ENCODE measurements around the gene DDX10.

DDX10 gene

GRCh38 chr11:108664730-108665525, at the start of gene DDX10:
TSS of gene DDX10 (plus strand) at chr11:108665069. CDS start at chr11:108665154, 85 bp downstream.
- Histone ChIP-seq H3K9ac (ENCODE audit: low read length) (peak within 1 kb of the TSS; percentile 58), H3K27me3 (ENCODE audit: control insufficient read depth in 1 of 2, insufficient read depth in 2 of 2, low read length in 2 of 2) (no peaks in the 10 kb centered on the region), H3K27ac (ENCODE audit: low read depth, low read length) (peak within 1 kb of the TSS; percentile 70), H3K36me3 (ENCODE audit: insufficient read depth, low read length) (peaks cover 11% of the 10 kb centered on the region), H3K4me3 (ENCODE audit: low read depth in 1 of 2, low read length in 2 of 2) (peak within 1 kb of the TSS; percentile 84 to 87), H3K4me1 (ENCODE audit: insufficient read depth, low read length) (peaks cover 18% of the 10 kb centered on the region), H3K9me3 (ENCODE audit: low read length) (no peaks in the 10 kb centered on the region)

DNA sequence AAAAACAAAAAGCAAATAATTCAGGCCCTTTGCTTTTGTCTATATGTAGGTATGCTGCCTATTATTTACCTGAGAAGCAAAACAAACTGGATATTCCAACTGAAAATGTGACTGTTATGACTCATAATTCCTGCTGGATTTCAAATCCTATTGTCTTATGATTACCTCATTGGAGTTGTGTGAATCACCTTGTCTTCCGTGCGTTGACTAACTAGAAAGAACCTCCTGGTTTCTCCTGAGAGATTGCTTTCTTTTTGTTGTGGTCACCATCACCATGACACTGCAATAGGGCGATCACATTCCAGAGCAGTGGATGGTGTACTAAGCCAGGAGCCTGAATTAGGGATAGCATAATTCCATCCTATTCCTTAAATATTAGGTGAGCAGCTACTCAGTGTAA, 48.3 kb upstream of the DDX10 start:
- Histone ChIP-seq H3K27ac (ENCODE audit: low read depth, low read length) (no peak overlapping the region), H3K27me3 (ENCODE audit: control insufficient read depth in 1 of 2, insufficient read depth in 2 of 2, low read length in 2 of 2) (no peaks in the 10 kb centered on the region), H3K4me3 (ENCODE audit: low read depth in 1 of 2, low read length in 2 of 2) (no peak overlapping the region), H3K9me3 (ENCODE audit: low read length) (no peaks in the 10 kb centered on the region), H3K9ac (ENCODE audit: low read length) (no peak overlapping the region), H3K4me1 (ENCODE audit: insufficient read depth, low read length) (no peaks in the 10 kb centered on the region), H3K36me3 (ENCODE audit: insufficient read depth, low read length) (no peaks in the 10 kb centered on the region)

DNA sequence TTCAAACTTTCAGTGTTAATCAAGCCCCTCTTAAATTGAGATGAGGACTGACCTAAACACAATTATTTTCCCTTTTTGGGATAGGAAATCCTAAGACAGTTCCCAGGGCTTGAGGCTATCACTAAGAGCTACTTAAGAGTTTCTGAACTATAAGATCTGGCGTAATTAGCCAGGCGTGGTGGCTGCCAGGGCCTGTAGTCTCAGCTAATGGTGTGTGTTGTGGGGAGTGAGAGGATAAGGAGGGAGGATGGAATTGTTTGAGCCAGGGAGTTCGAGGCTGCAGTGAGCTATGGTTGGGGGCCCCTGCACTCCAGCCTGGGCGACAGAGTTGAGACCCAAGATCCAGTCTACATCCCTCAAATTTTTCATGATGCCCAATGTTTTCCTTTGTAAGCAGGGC, 47.8 kb upstream of the DDX10 start:
- Histone ChIP-seq H3K9ac (ENCODE audit: low read length) (no peak overlapping the region), H3K4me1 (ENCODE audit: insufficient read depth, low read length) (no peaks in the 10 kb centered on the region), H3K27me3 (ENCODE audit: control insufficient read depth in 1 of 2, insufficient read depth in 2 of 2, low read length in 2 of 2) (no peaks in the 10 kb centered on the region), H3K36me3 (ENCODE audit: insufficient read depth, low read length) (no peaks in the 10 kb centered on the region), H3K9me3 (ENCODE audit: low read length) (no peaks in the 10 kb centered on the region), H3K27ac (ENCODE audit: low read depth, low read length) (no peak overlapping the region), H3K4me3 (ENCODE audit: low read depth in 1 of 2, low read length in 2 of 2) (no peak overlapping the region)

- H3K27me3 ChIP-seq (ENCODE audit: control insufficient read depth in 1 of 2, insufficient read depth in 2 of 2, low read length in 2 of 2): no peaks in the 10 kb centered on the region
- no peak overlapping the region for H3K4me3 ChIP-seq (ENCODE audit: low read depth in 1 of 2, low read length in 2 of 2)
- H3K9ac ChIP-seq (ENCODE audit: low read length): no peak overlapping the region
- H3K27ac ChIP-seq (ENCODE audit: low read depth, low read length): no peak overlapping the region
- no peaks in the 10 kb centered on the region for H3K4me1 ChIP-seq (ENCODE audit: insufficient read depth, low read length)
- no peaks in the 10 kb centered on the region for H3K36me3 ChIP-seq (ENCODE audit: insufficient read depth, low read length)
- H3K9me3 ChIP-seq (ENCODE audit: low read length): no peaks in the 10 kb centered on the region
These were observed 46.3 kb upstream of the DDX10 start for GRCh38 chr11:108618529-108618928.

DNA sequence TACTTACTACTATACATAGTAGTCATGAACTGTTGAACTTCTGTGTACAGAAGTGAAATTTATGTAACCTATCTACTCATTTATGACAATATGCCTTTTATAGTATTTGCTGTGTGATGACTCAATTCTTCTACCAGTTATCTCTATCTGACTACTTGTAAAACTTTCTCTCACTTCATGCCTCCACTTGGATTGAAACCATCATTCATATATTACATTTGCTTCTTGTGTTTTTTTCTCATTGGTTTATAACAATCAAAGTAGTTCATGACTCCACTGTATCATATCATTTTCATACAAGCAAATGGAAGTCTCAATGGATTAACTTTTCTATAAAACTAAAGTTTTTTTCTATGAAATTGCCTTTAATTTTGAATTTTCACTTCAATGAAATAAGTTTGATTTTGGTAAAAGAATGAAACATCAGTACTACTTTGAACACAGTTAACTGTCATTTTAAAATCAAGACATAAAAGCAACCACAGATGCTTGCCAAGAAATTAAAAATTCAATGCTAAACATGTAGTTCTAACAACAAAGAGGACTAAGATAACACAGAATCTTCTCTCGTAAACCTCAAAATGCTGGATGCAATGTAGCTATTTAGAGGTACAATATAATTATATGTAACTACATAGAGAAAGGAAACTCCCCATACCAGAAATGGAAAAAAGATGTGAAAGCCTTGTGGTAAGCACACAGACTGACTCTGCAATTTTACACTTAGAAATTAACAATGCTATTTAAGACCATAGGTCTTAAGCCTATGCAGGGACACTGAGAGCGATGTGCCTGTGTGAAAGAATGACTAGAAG, 43.7 kb upstream of the DDX10 start:
- Histone ChIP-seq H3K9ac (ENCODE audit: low read length) (no peak overlapping the region), H3K4me3 (ENCODE audit: low read depth in 1 of 2, low read length in 2 of 2) (no peak overlapping the region), H3K9me3 (ENCODE audit: low read length) (no peaks in the 10 kb centered on the region), H3K36me3 (ENCODE audit: insufficient read depth, low read length) (no peaks in the 10 kb centered on the region), H3K27ac (ENCODE audit: low read depth, low read length) (no peak overlapping the region), H3K4me1 (ENCODE audit: insufficient read depth, low read length) (no peaks in the 10 kb centered on the region), H3K27me3 (ENCODE audit: control insufficient read depth in 1 of 2, insufficient read depth in 2 of 2, low read length in 2 of 2) (no peaks in the 10 kb centered on the region)

DNA sequence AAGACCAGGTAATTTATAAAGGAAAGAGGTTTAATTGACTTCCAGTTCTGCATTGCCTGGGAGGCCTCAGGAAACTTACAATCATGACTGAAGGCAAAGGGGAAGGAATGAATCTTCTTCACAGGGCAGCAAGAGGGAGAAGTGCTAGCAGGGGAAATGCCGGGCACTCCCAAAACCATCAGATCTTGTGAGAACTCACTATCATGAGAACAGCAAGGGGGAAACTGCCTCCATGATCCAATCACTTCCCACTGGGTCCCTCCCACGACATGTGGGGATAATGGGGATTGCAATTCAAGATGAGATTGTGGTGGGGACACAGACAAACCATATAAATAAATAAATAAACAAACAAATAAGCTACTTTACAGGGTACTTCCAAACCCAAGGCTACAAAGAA, 42.5 kb upstream of the DDX10 start:
- Histone ChIP-seq H3K27ac (ENCODE audit: low read depth, low read length) (no peak overlapping the region), H3K36me3 (ENCODE audit: insufficient read depth, low read length) (no peaks in the 10 kb centered on the region), H3K9ac (ENCODE audit: low read length) (no peak overlapping the region), H3K9me3 (ENCODE audit: low read length) (no peaks in the 10 kb centered on the region), H3K4me1 (ENCODE audit: insufficient read depth, low read length) (no peaks in the 10 kb centered on the region), H3K27me3 (ENCODE audit: control insufficient read depth in 1 of 2, insufficient read depth in 2 of 2, low read length in 2 of 2) (no peaks in the 10 kb centered on the region), H3K4me3 (ENCODE audit: low read depth in 1 of 2, low read length in 2 of 2) (no peak overlapping the region)

DNA sequence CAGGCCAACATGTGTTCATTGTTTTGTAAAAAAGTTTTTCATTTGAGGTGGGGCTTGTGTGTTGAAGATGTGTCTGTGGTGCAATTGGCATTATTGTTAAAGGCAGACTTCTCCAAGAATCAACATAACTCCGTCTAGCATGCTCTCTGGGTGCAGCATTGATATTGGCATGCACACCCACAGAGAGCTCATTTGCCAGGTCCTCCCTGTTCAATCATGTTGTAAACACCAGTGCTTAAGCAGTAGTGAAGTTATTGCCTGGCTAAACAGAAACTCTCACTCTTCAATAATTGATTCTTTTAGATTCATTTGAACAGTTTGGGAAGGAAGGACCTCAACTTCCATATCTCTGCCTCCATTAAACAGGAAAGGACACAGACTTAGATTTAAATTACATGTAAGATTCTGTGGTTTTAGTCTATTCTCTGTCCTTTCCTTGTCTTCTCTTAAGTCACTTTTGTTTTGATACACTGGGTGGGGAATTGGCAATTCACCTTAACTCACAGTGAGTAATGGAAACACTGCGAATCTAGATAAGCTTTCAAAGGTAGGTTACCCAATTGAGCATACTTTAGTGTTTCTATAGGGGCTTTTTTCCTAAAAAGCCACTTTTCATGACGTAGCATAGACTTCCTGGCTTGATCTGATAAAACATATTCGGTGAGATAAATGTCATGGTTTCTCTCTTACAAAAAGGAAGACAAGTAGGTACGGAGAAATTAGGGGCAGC, 40.5 kb upstream of the DDX10 start:
- no peaks in the 10 kb centered on the region for H3K27me3 ChIP-seq (ENCODE audit: control insufficient read depth in 1 of 2, insufficient read depth in 2 of 2, low read length in 2 of 2)

GRCh38 chr11:108628326-108628725, 36.5 kb upstream of the DDX10 start:
- Histone ChIP-seq H3K27ac (ENCODE audit: low read depth, low read length) (no peak overlapping the region), H3K27me3 (ENCODE audit: control insufficient read depth in 1 of 2, insufficient read depth in 2 of 2, low read length in 2 of 2) (no peaks in the 10 kb centered on the region), H3K9ac (ENCODE audit: low read length) (no peak overlapping the region), H3K4me1 (ENCODE audit: insufficient read depth, low read length) (no peaks in the 10 kb centered on the region), H3K4me3 (ENCODE audit: low read depth in 1 of 2, low read length in 2 of 2) (no peak overlapping the region), H3K36me3 (ENCODE audit: insufficient read depth, low read length) (no peaks in the 10 kb centered on the region), H3K9me3 (ENCODE audit: low read length) (no peaks in the 10 kb centered on the region)

More for the DNA sequence above, 40.5 kb upstream of the DDX10 start:
- no peaks in the 10 kb centered on the region for H3K9me3 ChIP-seq (ENCODE audit: low read length)
- H3K4me1 ChIP-seq (ENCODE audit: insufficient read depth, low read length): no peaks in the 10 kb centered on the region
- no peak overlapping the region for H3K4me3 ChIP-seq (ENCODE audit: low read depth in 1 of 2, low read length in 2 of 2)
- H3K9ac ChIP-seq (ENCODE audit: low read length): no peak overlapping the region
- H3K27ac ChIP-seq (ENCODE audit: low read depth, low read length): no peak overlapping the region
- no peaks in the 10 kb centered on the region for H3K36me3 ChIP-seq (ENCODE audit: insufficient read depth, low read length)

DNA sequence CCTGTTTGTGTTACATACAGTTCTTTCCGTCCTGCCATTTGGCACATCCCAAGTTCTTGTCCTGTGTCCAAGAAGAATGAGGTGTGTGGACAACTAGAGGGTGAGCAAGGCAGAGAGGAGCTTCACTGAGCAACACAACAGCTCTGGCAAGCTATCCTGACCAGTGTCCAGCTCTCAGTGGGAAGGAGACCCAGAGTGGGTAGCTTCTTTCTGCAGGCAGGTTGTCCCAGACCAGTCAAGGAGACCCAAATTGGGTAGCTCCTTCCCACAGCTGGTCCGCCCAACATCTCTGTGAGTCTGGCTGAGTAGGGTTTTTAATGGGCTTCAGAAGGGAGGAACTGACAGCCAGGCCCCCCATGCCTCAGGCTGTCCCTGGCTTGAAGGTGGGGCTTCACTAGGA, 36.1 kb upstream of the DDX10 start:
- Histone ChIP-seq H3K4me3 (ENCODE audit: low read depth in 1 of 2, low read length in 2 of 2) (no peak overlapping the region), H3K27ac (ENCODE audit: low read depth, low read length) (no peak overlapping the region), H3K4me1 (ENCODE audit: insufficient read depth, low read length) (no peaks in the 10 kb centered on the region), H3K9ac (ENCODE audit: low read length) (no peak overlapping the region), H3K36me3 (ENCODE audit: insufficient read depth, low read length) (no peaks in the 10 kb centered on the region), H3K9me3 (ENCODE audit: low read length) (no peaks in the 10 kb centered on the region), H3K27me3 (ENCODE audit: control insufficient read depth in 1 of 2, insufficient read depth in 2 of 2, low read length in 2 of 2) (no peaks in the 10 kb centered on the region)

DNA sequence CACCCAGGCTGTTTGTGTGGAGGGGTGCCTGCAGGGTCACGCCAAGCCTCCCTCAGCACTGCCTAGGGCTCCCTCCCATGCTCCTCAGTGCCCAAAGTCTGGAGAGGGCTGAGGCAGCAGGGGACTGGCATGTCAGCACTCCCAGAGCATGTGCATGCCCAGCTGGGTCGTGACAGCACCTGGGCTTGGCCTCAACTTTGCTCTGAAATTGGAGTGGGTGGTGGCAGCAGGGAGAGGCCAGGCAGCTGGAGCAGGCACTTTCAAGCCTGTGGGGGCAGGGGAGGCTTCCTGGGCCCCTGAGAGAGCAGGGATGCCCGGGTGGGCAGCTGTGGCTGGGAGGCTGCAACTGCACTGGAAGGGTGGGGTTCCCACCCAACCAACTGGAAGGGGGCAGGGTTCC, 35.6 kb upstream of the DDX10 start:
- H3K4me3 ChIP-seq (ENCODE audit: low read depth in 1 of 2, low read length in 2 of 2): no peak overlapping the region
- no peaks in the 10 kb centered on the region for H3K36me3 ChIP-seq (ENCODE audit: insufficient read depth, low read length)
- no peaks in the 10 kb centered on the region for H3K27me3 ChIP-seq (ENCODE audit: control insufficient read depth in 1 of 2, insufficient read depth in 2 of 2, low read length in 2 of 2)
- no peak overlapping the region for H3K9ac ChIP-seq (ENCODE audit: low read length)
- no peak overlapping the region for H3K27ac ChIP-seq (ENCODE audit: low read depth, low read length)
- H3K4me1 ChIP-seq (ENCODE audit: insufficient read depth, low read length): no peaks in the 10 kb centered on the region
- H3K9me3 ChIP-seq (ENCODE audit: low read length): no peaks in the 10 kb centered on the region

- no peak overlapping the region for H3K4me3 ChIP-seq (ENCODE audit: low read depth in 1 of 2, low read length in 2 of 2)
- H3K27me3 ChIP-seq (ENCODE audit: control insufficient read depth in 1 of 2, insufficient read depth in 2 of 2, low read length in 2 of 2): no peaks in the 10 kb centered on the region
- H3K27ac ChIP-seq (ENCODE audit: low read depth, low read length): no peak overlapping the region
- no peaks in the 10 kb centered on the region for H3K4me1 ChIP-seq (ENCODE audit: insufficient read depth, low read length)
- H3K36me3 ChIP-seq (ENCODE audit: insufficient read depth, low read length): no peaks in the 10 kb centered on the region
- no peak overlapping the region for H3K9ac ChIP-seq (ENCODE audit: low read length)
- H3K9me3 ChIP-seq (ENCODE audit: low read length): no peaks in the 10 kb centered on the region
These were observed 32.7 kb upstream of the DDX10 start for GRCh38 chr11:108632041-108632704.

All from muscle layer of colon (tissue), 2 donors.